ENCODE data around the gene SPIN1.

DNA sequence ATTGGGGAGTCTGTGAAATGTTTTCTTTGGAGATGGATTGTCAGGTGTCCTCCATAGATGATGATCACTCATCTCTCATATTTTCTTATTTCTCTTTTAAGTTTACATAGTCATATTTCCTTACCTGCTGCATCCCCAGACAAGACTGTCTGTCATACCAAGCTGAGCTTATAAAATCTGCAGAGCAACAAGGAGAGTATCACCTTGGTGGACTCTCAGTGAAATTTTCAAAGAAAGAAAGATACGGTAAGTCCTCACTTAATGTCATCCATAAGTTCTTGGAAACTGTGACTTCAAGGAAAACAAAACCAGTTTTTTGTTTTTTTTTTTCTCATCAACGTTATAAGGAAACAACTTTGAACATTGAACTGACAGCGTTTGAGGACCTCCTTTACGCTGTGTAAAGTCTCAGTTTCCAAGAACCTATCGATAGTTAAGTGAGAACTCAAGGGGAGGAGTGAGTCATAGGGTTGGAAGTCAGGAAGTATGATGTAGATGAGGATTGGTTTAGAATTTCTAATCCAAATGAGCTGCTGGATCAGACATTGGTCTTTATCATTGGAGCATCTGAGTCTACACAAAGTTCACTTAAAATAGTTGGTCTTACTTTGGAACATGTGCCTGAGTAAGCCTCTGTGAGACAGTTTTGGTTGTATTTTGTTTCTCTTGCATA lies 45.5 kb downstream of the SPIN1 start:
- TF ChIP-seq, protein P1, sequence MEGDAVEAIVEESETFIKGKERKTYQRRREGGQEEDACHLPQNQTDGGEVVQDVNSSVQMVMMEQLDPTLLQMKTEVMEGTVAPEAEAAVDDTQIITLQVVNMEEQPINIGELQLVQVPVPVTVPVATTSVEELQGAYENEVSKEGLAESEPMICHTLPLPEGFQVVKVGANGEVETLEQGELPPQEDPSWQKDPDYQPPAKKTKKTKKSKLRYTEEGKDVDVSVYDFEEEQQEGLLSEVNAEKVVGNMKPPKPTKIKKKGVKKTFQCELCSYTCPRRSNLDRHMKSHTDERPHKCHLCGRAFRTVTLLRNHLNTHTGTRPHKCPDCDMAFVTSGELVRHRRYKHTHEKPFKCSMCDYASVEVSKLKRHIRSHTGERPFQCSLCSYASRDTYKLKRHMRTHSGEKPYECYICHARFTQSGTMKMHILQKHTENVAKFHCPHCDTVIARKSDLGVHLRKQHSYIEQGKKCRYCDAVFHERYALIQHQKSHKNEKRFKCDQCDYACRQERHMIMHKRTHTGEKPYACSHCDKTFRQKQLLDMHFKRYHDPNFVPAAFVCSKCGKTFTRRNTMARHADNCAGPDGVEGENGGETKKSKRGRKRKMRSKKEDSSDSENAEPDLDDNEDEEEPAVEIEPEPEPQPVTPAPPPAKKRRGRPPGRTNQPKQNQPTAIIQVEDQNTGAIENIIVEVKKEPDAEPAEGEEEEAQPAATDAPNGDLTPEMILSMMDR (IDR thresholded peaks at IDR 0.05 in 4 of 5, conservative IDR thresholded peaks at IDR 0.05 in 1 of 5): no peak
- TF ChIP-seq POLR2A (IDR thresholded peaks at IDR 0.05): no peak

Measured in gastrocnemius medialis (tissue), 4 donors.